HepG2 (cell line): ENCODE data around the gene MAPK13. TPM values are rescaled to one million over a fixed set of nuclear protein-coding genes. Genes with fewer than 3 reads are reported as not detected.

Source experiments
- BCLAF1 ChIP-seq: fragments of 450-650 bp; IDR thresholded peaks from 2 replicates; pipeline ENCODE4 v1.6.1; 2017; ENCODE audit warnings: mild to moderate bottlenecking
- CHCHD3 ChIP-seq: sonication (generic); formaldehyde crosslinking; IDR thresholded peaks from 2 replicates; pipeline ENCODE4 v1.8.0; 2022; ENCODE audit warnings: mild to moderate bottlenecking, missing genetic modification reagents, moderate library complexity
- EEA1 ChIP-seq: sonication (generic); formaldehyde crosslinking; IDR thresholded peaks from 2 replicates; pipeline ENCODE4 v1.5.1; 2020; ENCODE audit warnings: mild to moderate bottlenecking, missing genetic modification reagents, borderline replicate concordance
- ETV6 ChIP-seq: sonication (generic); formaldehyde crosslinking; conservative IDR thresholded peaks from 2 replicates; pipeline ENCODE4 v1.4.0; 2020; ENCODE audit warnings: missing genetic modification reagents
- HDAC2 ChIP-seq: sonication (generic); formaldehyde crosslinking; IDR thresholded peaks from 2 replicates; pipeline ENCODE4 v1.4.0; 2020; ENCODE audit warnings: missing genetic modification reagents
- HIC2 ChIP-seq: sonication (generic); formaldehyde crosslinking; IDR thresholded peaks from 2 replicates; pipeline ENCODE4 v1.9.0; 2022; ENCODE audit warnings: low read depth, missing genetic modification reagents
- ISL2 ChIP-seq: sonication (generic); formaldehyde crosslinking; IDR thresholded peaks from 2 replicates; pipeline ENCODE4 v1.5.0; 2020; ENCODE audit warnings: missing genetic modification reagents
- KLF12 ChIP-seq: sonication (generic); formaldehyde crosslinking; IDR thresholded peaks from 2 replicates; pipeline ENCODE4 v1.4.0; 2020; ENCODE audit warnings: missing genetic modification reagents, borderline replicate concordance
- NFE2L1 ChIP-seq: sonication (generic); formaldehyde crosslinking; IDR thresholded peaks from 2 replicates; pipeline ENCODE4 v1.4.0; 2020; ENCODE audit warnings: missing genetic modification reagents, mild to moderate bottlenecking, borderline replicate concordance
- REPIN1 ChIP-seq: sonication (generic); formaldehyde crosslinking; IDR thresholded peaks from 2 replicates; pipeline ENCODE4 v1.8.0; 2022; ENCODE audit warnings: missing genetic modification reagents, low read depth, mild to moderate bottlenecking, borderline replicate concordance
- SYNCRIP ChIP-seq: fragments of 200-400 bp; formaldehyde crosslinking; IDR thresholded peaks from 2 replicates; pipeline ENCODE4 v1.6.1; 2018; ENCODE audit warnings: mild to moderate bottlenecking, low read depth, low read length; ENCODE audit not compliant: insufficient read depth
- TFDP1 ChIP-seq: IDR thresholded peaks from 2 replicates; pipeline ENCODE4 v1.6.1; 2016; ENCODE audit warnings: missing compliant biosample characterization, missing genetic modification reagents, borderline replicate concordance
- THYN1 ChIP-seq: sonication (generic); formaldehyde crosslinking; IDR thresholded peaks from 2 replicates; pipeline ENCODE4 v1.8.1; 2023; ENCODE audit warnings: low read depth, mild to moderate bottlenecking, moderate library complexity, missing genetic modification reagents, borderline replicate concordance
- XBP1 ChIP-seq: sonication (generic); formaldehyde crosslinking; IDR thresholded peaks from 2 replicates; pipeline ENCODE4 v1.5.0; 2020; ENCODE audit warnings: missing genetic modification reagents
- ZBTB33 ChIP-seq: sonication (generic); formaldehyde crosslinking; IDR thresholded peaks from 2 replicates; pipeline ENCODE4 v1.4.0; 2020; ENCODE audit warnings: missing genetic modification reagents
- ZNF205 ChIP-seq: IDR thresholded peaks from 2 replicates; pipeline ENCODE4 v1.6.1; 2018; ENCODE audit warnings: missing biosample characterization, missing genetic modification reagents
- ZNF317 ChIP-seq: sonication (generic); formaldehyde crosslinking; IDR thresholded peaks from 2 replicates; pipeline ENCODE4 v1.5.0; 2020; ENCODE audit warnings: mild to moderate bottlenecking, missing genetic modification reagents
- ZNF574 ChIP-seq: sonication (generic); formaldehyde crosslinking; IDR thresholded peaks from 2 replicates; pipeline ENCODE4 v1.4.0; 2020; ENCODE audit warnings: missing genetic modification reagents
- ZSCAN12 ChIP-seq: sonication (generic); formaldehyde crosslinking; IDR thresholded peaks from 2 replicates; pipeline ENCODE4 v1.9.0; 2021; ENCODE audit warnings: mild to moderate bottlenecking, missing genetic modification reagents
- polyA plus RNA-seq, 8 experiments: library from polyadenylated mRNA; depleted of rRNA in 3 of 8; stranded (reverse) in 7 of 8; unstranded in 1 of 8; fragments of >200 nt; fragmentation: Illumina TruSeq in 4 of 8; extraction: Trizol in 4 of 8; gene quantifications; 2 replicates each; pipeline versions ENCODE4 v1.2.1 to v1.2.3, GENCODE V29; 2011 to 2016; ENCODE audit warnings: low read depth in 4 of 8, missing spikeins in 1 of 8, mixed read lengths in 1 of 8; ENCODE audit not compliant: insufficient read depth in 1 of 8
- total RNA-seq, 5 experiments: library from RNA; depleted of rRNA; stranded (reverse); fragments of >200 nt; fragmentation: Illumina TruSeq; extraction: Trizol; gene quantifications; 2 replicates each; pipeline ENCODE4 v1.2.3, GENCODE V29; 2016; ENCODE audit warnings: low read depth in 1 of 5

MAPK13 gene
- total and polyA plus RNA-seq, 2 of the 13 experiments (the other 11 are each of a cell fraction or from before 2014, with no cell fraction given) = 12.7 to 43.4 TPM

- no peak for TF ChIP-seq ZSCAN12
- TF ChIP-seq SYNCRIP = no peak
- no peak for TF ChIP-seq ISL2 (CRISPR knock-in tag)
- no peak for TF ChIP-seq THYN1 (CRISPR knock-in tag)
- no peak for TF ChIP-seq XBP1 (CRISPR knock-in tag)
- TF ChIP-seq REPIN1 (CRISPR knock-in tag) = no peak
- TF ChIP-seq HIC2 (CRISPR knock-in tag) = no peak
- no peak for TF ChIP-seq ZNF205 (CRISPR knock-in tag)
- no peak for TF ChIP-seq EEA1 (CRISPR knock-in tag)
- no peak for TF ChIP-seq ETV6 (CRISPR knock-in tag)
- no peak for TF ChIP-seq ZBTB33 (CRISPR knock-in tag)
- 0 out of 2 replicates have a peak, but pooled peaks have one; percentile 14 for TF ChIP-seq ZNF574 (CRISPR knock-in tag)
- TF ChIP-seq NFE2L1 (CRISPR knock-in tag) = no peak
- no peak for TF ChIP-seq HDAC2
- no peak for TF ChIP-seq BCLAF1
- peak; percentile 53; the same call in 1 of the 2 replicates for TF ChIP-seq TFDP1 (CRISPR knock-in tag)
- no peak for TF ChIP-seq ZNF317
- no peak for TF ChIP-seq CHCHD3 (CRISPR knock-in tag)
- TF ChIP-seq KLF12 (CRISPR knock-in tag) = peak; percentile 3; the same call in 1 of the 2 replicates
These were observed at the start of gene MAPK13 (continued) for GRCh38 chr6:36129941-36130666.
